Measurements from ENCODE around the gene COL11A2. TPM values are rescaled to one million over a fixed set of nuclear protein-coding genes. Genes with fewer than 3 reads are reported as not detected.

The COL11A2 gene
- total RNA-seq, 2 donors from 2014 or later = 0.78 to 2.3 TPM

DNA sequence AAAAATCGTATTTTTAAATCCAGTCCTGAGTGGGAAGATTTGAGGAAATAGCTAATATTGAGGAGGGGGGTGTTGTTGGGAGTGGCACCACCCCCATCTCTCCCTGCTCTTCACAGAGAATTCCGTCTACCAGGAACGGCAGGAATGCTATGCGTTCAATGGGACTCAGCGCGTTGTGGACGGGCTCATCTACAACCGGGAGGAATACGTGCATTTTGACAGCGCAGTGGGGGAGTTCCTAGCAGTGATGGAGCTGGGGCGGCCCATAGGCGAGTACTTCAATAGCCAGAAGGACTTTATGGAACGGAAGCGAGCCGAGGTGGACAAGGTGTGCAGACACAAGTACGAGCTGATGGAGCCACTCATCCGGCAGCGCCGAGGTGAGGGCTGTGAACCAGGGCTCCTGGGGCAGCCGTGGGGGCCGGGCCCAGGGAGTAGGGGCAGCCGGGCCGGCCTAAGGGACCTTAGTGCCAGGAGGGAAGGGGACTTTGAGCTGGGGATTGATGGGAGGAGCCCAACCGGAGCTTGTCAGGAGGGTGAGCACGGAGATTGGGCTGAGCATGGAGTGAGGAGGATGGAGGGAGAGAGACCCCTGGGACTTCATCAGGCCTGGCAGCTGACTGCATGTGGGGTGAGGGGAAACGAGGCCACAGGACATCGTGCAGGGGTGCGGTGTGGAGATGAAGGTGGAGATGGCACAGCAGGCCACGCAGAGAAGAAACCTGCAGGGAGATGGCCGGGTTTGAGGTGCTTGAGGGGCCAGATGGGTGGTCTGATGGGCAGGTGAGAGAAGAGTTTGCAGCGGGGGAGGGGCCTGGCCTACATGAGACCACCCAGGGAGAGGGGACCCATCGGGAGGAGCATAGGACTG, 75.2 kb downstream of the COL11A2 start:
- Histone ChIP-seq H3K9me3 (no peaks in the 10 kb centered on the region), H3K36me3 (replicated peaks in 1 of 2; ENCODE audit: insufficient read depth in 1 of 2, low read depth in 2 of 2) (no peaks in the 10 kb centered on the region), H3K27me3 (peaks cover 0 to 12% of the 10 kb centered on the region in 2 donors), H3K4me3 (no peak overlapping the region), H3K27ac (no peak overlapping the region), H3K4me1 (peaks cover 4% of the 10 kb centered on the region)
- ATAC-seq (no peak), DNase-seq (no peak)
- intact Hi-C loops (cut with DNase I) = loop anchor here (10.0 kb wide), 1 partner anchor 128 kb away; no protein-coding TSS in a partner anchor
- 9% methylated on average over 29 to 32 of the region's 32 CpGs for WGBS, 2 donors
- TF ChIP-seq, protein P1, sequence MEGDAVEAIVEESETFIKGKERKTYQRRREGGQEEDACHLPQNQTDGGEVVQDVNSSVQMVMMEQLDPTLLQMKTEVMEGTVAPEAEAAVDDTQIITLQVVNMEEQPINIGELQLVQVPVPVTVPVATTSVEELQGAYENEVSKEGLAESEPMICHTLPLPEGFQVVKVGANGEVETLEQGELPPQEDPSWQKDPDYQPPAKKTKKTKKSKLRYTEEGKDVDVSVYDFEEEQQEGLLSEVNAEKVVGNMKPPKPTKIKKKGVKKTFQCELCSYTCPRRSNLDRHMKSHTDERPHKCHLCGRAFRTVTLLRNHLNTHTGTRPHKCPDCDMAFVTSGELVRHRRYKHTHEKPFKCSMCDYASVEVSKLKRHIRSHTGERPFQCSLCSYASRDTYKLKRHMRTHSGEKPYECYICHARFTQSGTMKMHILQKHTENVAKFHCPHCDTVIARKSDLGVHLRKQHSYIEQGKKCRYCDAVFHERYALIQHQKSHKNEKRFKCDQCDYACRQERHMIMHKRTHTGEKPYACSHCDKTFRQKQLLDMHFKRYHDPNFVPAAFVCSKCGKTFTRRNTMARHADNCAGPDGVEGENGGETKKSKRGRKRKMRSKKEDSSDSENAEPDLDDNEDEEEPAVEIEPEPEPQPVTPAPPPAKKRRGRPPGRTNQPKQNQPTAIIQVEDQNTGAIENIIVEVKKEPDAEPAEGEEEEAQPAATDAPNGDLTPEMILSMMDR (IDR thresholded peaks at IDR 0.05) = no peak
- no peak for TF ChIP-seq POLR2A (IDR thresholded peaks at IDR 0.05)

DNA sequence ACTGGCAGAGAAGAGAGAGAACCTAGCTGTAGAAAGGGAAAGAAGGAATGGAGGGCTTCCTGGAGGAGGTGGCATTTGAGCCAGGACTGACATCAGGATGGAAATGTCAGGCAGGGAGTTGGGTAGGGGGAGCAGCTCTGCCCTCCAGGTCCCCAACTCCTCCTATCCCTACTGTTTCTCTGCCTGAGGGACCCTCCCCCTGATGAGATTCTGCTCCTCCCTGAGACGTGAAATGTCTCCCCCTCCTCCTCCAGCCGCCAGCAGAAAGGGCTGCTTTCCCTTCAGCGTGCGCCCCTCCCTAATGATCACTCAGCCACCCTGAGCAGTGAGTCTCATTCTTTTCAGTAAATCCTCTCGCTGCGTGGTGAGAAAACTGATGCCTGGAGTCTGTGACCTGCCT, 75.8 kb downstream of the COL11A2 start:
- H3K36me3 ChIP-seq (replicated peaks in 1 of 2; ENCODE audit: insufficient read depth in 1 of 2, low read depth in 2 of 2) = no peaks in the 10 kb centered on the region
- TF ChIP-seq, protein P1 (IDR thresholded peaks at IDR 0.05) = no peak
- no peak for TF ChIP-seq POLR2A (IDR thresholded peaks at IDR 0.05)
- no peak overlapping the region for H3K4me3 ChIP-seq
- H3K9me3 ChIP-seq = no peaks in the 10 kb centered on the region
- peaks cover 4% of the 10 kb centered on the region for H3K4me1 ChIP-seq
- no peak for DNase-seq
- 4 to 15% methylated on average over 6 of the region's 6 CpGs for WGBS, 2 donors
- intact Hi-C loops (cut with DNase I) = loop anchor here (10.0 kb wide), 1 partner anchor 128 kb away; no protein-coding TSS in a partner anchor
- no peak overlapping the region for H3K27ac ChIP-seq
- no peak for ATAC-seq
- peaks cover 0 to 12% of the 10 kb centered on the region in 2 donors for H3K27me3 ChIP-seq

DNA sequence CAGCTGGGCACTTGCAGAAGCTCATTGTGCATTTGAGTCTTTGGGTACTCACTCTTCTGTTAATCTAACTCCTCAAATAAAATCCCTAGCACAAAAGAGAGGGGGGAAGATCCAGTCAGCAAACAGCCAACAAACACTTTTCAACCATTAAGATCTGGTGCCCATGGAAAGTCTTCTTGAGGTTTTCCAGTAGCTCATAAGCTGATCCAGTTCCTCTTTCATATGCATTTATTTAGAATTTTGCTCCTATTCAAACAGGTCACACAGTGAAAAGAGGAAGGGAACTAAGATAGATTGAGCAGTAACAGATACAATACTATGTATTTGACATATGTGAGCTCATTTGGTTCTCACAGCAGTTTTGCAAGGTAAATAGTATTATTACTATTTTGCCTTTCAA, 77.9 kb downstream of the COL11A2 start:
- Histone ChIP-seq H3K27me3 (peaks cover 0 to 12% of the 10 kb centered on the region in 2 donors), H3K27ac (no peak overlapping the region), H3K9me3 (no peaks in the 10 kb centered on the region), H3K36me3 (replicated peaks in 1 of 2; ENCODE audit: insufficient read depth in 1 of 2, low read depth in 2 of 2) (no peaks in the 10 kb centered on the region), H3K4me1 (peaks cover 4% of the 10 kb centered on the region), H3K4me3 (no peak overlapping the region)
- ATAC-seq = no peak
- no peak for DNase-seq
- TF ChIP-seq, protein P1 (IDR thresholded peaks at IDR 0.05) = no peak
- no peak for TF ChIP-seq POLR2A (IDR thresholded peaks at IDR 0.05)
- intact Hi-C loops (cut with DNase I) = loop anchor here (10.0 kb wide), 1 partner anchor 130 kb away; no protein-coding TSS in a partner anchor

DNA sequence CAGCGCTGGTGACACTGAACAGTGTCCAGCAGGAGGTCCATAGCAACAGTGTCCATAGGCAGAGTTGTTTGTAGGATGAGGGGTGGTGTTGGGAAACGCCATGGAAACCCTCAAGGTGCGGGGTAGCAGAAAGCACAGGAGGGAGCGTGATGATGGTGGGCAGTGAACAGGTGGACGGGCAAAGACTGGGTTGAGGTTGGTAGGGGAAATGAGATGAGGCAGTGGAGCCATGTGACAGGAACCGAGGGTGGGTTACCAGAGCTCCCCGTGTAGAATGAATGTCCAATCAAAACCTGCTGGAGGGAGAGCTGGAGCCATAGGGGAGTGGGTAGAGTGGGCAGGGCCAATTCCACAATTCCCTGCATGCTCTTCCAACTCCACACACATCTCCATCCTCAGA, 78.5 kb downstream of the COL11A2 start:
- TF ChIP-seq, protein P1 (IDR thresholded peaks at IDR 0.05) = no peak
- WGBS, 2 donors = 44 to 49% methylated on average over 7 of the region's 7 CpGs
- DNase-seq (no peak), ATAC-seq (no peak)
- Histone ChIP-seq H3K27ac (no peak overlapping the region), H3K36me3 (replicated peaks in 1 of 2; ENCODE audit: insufficient read depth in 1 of 2, low read depth in 2 of 2) (no peaks in the 10 kb centered on the region), H3K4me1 (peaks cover 4% of the 10 kb centered on the region), H3K4me3 (no peak overlapping the region), H3K9me3 (no peaks in the 10 kb centered on the region), H3K27me3 (peaks cover 0 to 12% of the 10 kb centered on the region in 2 donors)
- intact Hi-C loops (cut with DNase I) = loop anchor here (10.0 kb wide), 1 partner anchor 131 kb away; no protein-coding TSS in a partner anchor

MicroRNAs within 50 kb of the gene (microRNA counts, 767-probe panel; counts per million panel counts)
- microRNA hsa-miR-219-1-3p = 0 to 736 counts per million in 2 donors
- microRNA hsa-miR-219-5p = 0 to 736 counts per million in 2 donors

Small RNA genes within 50 kb of the gene (microRNA-seq; reads per million reads assigned to microRNA genes)
- gene MIR219A1 (ENCODE audit: borderline number of aligned reads in 2 of 2, borderline replicate concordance in 2 of 2) = 3.6 to 4.2 reads per million in 2 donors

Small RNA genes within 50 kb of the gene (small RNA-seq; reads per million reads assigned to genes)
- gene MIR219A1 (4.2 reads per million, percentile 85 among the genes with 10 or more reads in this experiment), gene RNY4P10 (not detected)

Other genes starting within 250 kb of the COL11A2 start
- gene HLA-DMA, start 239.4 kb downstream of the COL11A2 start, total RNA-seq = 10 to 100 TPM; 15.8 to 26.7 TPM
- gene BRD2, start 223.9 kb downstream of the COL11A2 start, total RNA-seq = 100 to 1,000 TPM in 1 of 2 donors, 10 to 100 TPM in 1; 99.1 to 171 TPM
- gene HLA-DOA, start 182.9 kb downstream of the COL11A2 start, total RNA-seq = 10 to 100 TPM in 1 of 2 donors, 1 to 10 TPM in 1; 2.0 to 83.3 TPM
- 10 to 100 TPM; 10.5 to 81.7 TPM for gene HLA-DPA1, start 118.8 kb downstream of the COL11A2 start, total RNA-seq
- 10 to 100 TPM; 41.2 to 52.4 TPM for gene HLA-DPB1, start 116.5 kb downstream of the COL11A2 start, total RNA-seq
- 10 to 100 TPM; 17.1 to 21.0 TPM for gene RXRB, start 8.2 kb upstream of the COL11A2 start, total RNA-seq
- 10 to 100 TPM; 57.3 to 67.9 TPM for gene SLC39A7, start 8.4 kb upstream of the COL11A2 start, total RNA-seq
- 10 to 100 TPM; 19.1 to 29.1 TPM for gene HSD17B8, start 12.2 kb upstream of the COL11A2 start, total RNA-seq
- 10 to 100 TPM; 11.2 to 28.3 TPM for gene RING1, start 16.0 kb upstream of the COL11A2 start, total RNA-seq
- gene VPS52, start 79.4 kb upstream of the COL11A2 start, total RNA-seq = 10 to 100 TPM; 37.1 to 40.5 TPM
- 1,000 to 10,000 TPM in 1 of 2 donors, 100 to 1,000 TPM in 1; 772 to 1,608 TPM for gene RPS18, start 79.6 kb upstream of the COL11A2 start, total RNA-seq
- 1 to 10 TPM; 3.9 to 5.6 TPM for gene B3GALT4, start 84.7 kb upstream of the COL11A2 start, total RNA-seq
- gene WDR46, start 96.8 kb upstream of the COL11A2 start, total RNA-seq = 10 to 100 TPM; 27.8 to 43.2 TPM
- 10 to 100 TPM; 10.2 to 19.7 TPM for gene PFDN6, start 97.1 kb upstream of the COL11A2 start, total RNA-seq
- 10 to 100 TPM; 31.3 to 31.9 TPM for gene RGL2, start 106.5 kb upstream of the COL11A2 start, total RNA-seq
- gene TAPBP, start 121.6 kb upstream of the COL11A2 start, total RNA-seq = 100 to 1,000 TPM in 1 of 2 donors, 10 to 100 TPM in 1; 50.3 to 108 TPM
- 10 to 100 TPM; 12.7 to 14.8 TPM for gene ZBTB22, start 125.3 kb upstream of the COL11A2 start, total RNA-seq
- gene DAXX, start 130.5 kb upstream of the COL11A2 start, total RNA-seq = 10 to 100 TPM; 20.0 to 28.0 TPM
- gene KIFC1, start 199.4 kb upstream of the COL11A2 start, total RNA-seq = under 1 TPM in 1 of 2 donors, not detected in 1; 0.66 TPM
- gene PHF1, start 218.5 kb upstream of the COL11A2 start, total RNA-seq = 10 to 100 TPM; 58.3 to 73.9 TPM
- gene CUTA, start 225.6 kb upstream of the COL11A2 start, total RNA-seq = 100 to 1,000 TPM in 1 of 2 donors, 10 to 100 TPM in 1; 87.7 to 126 TPM
- gene SYNGAP1, start 227.6 kb upstream of the COL11A2 start, total RNA-seq = 1 to 10 TPM; 5.4 to 5.6 TPM